ENCODE measurements around the gene PKDREJ. TPM values are rescaled to one million over a fixed set of nuclear protein-coding genes. Genes with fewer than 3 reads are reported as not detected.

PKDREJ gene
- total RNA-seq, 1 donor from 2014 or later, result 0.05 TPM

- Mint-ChIP-seq H3K27me3 (peaks cover 10% of the 10 kb centered on the region), H3K4me3 (no peak overlapping the region), H3K36me3 (peaks cover 28% of the 10 kb centered on the region), H3K4me1 (ENCODE audit: unreplicated experiment) (peaks cover 18% of the 10 kb centered on the region), H3K27ac (no peak overlapping the region), H3K9me3 (no peaks in the 10 kb centered on the region)
- TF ChIP-seq CTCF (conservative IDR thresholded peaks at IDR 0.05), result no peak
- no peak for DNase-seq (ENCODE audit: extremely low spot score, unreplicated experiment)
These were observed 40.3 kb upstream of the PKDREJ start for GRCh38 chr22:46303347-46303965.

- H3K4me3 Mint-ChIP-seq, result no peak overlapping the region
- peaks cover 22% of the 10 kb centered on the region for H3K36me3 Mint-ChIP-seq
- H3K9me3 Mint-ChIP-seq, result no peaks in the 10 kb centered on the region
- no peak for TF ChIP-seq CTCF (conservative IDR thresholded peaks at IDR 0.05)
- no peak for DNase-seq (ENCODE audit: extremely low spot score, unreplicated experiment)
- H3K27ac Mint-ChIP-seq, result no peak overlapping the region
- peaks cover 9% of the 10 kb centered on the region for H3K27me3 Mint-ChIP-seq
- H3K4me1 Mint-ChIP-seq (ENCODE audit: unreplicated experiment), result peaks cover 33% of the 10 kb centered on the region
These were observed 37.3 kb upstream of the PKDREJ start for GRCh38 chr22:46300491-46300890.

GRCh38 chr22:46299101-46299500 is 36.0 kb upstream of the PKDREJ start:
- Mint-ChIP-seq H3K9me3 (no peaks in the 10 kb centered on the region), H3K27ac (peak overlapping the region; percentile 36), H3K4me3 (peak overlapping the region; percentile 83), H3K36me3 (peaks cover 22% of the 10 kb centered on the region), H3K27me3 (peaks cover 9% of the 10 kb centered on the region), H3K4me1 (ENCODE audit: unreplicated experiment) (peaks cover 39% of the 10 kb centered on the region)
- no peak for DNase-seq (ENCODE audit: extremely low spot score, unreplicated experiment)
- TF ChIP-seq CTCF (conservative IDR thresholded peaks at IDR 0.05), result no peak

GRCh38 chr22:46297151-46297812 is 34.1 kb upstream of the PKDREJ start:
- no peak overlapping the region for H3K27ac Mint-ChIP-seq
- H3K36me3 Mint-ChIP-seq, result peaks cover 18% of the 10 kb centered on the region
- H3K27me3 Mint-ChIP-seq, result peaks cover 9% of the 10 kb centered on the region
- no peak for TF ChIP-seq CTCF (conservative IDR thresholded peaks at IDR 0.05)
- peaks cover 40% of the 10 kb centered on the region for H3K4me1 Mint-ChIP-seq (ENCODE audit: unreplicated experiment)
- H3K9me3 Mint-ChIP-seq, result no peaks in the 10 kb centered on the region
- H3K4me3 Mint-ChIP-seq, result peak overlapping the region; percentile 88
- no peak for DNase-seq (ENCODE audit: extremely low spot score, unreplicated experiment)

- Mint-ChIP-seq H3K4me3 (peak within 1 kb of the TSS; percentile 95), H3K9me3 (no peaks in the 10 kb centered on the region), H3K4me1 (ENCODE audit: unreplicated experiment) (peaks cover 40% of the 10 kb centered on the region), H3K27ac (peak within 1 kb of the TSS; percentile 98), H3K36me3 (peaks cover 20% of the 10 kb centered on the region), H3K27me3 (peaks cover 9% of the 10 kb centered on the region)
- no peak for TF ChIP-seq CTCF (conservative IDR thresholded peaks at IDR 0.05)
- DNase-seq (ENCODE audit: extremely low spot score, unreplicated experiment), result peak; percentile 97
These were observed 33.4 kb upstream of the PKDREJ start, which contains the start of gene GTSE1 for GRCh38 chr22:46296257-46297150. Gene GTSE1, plus strand, starts transcription at chr22:46296870. Its CDS starts 531 bp downstream, at chr22:46297401.
